ENCODE results near the gene FGF21. TPM values are rescaled to one million over a fixed set of nuclear protein-coding genes. Genes with fewer than 3 reads are reported as not detected.

FGF21 gene
- polyA plus RNA-seq, 2 donors = not detected

GRCh38 chr19:48741129-48741999 lies 14.0 kb upstream of the FGF21 start:
- Histone ChIP-seq H3K9me3 (ENCODE audit: control insufficient read depth in 2 of 2, insufficient read depth in 1 of 2, low read depth in 1 of 2, low read length in 1 of 2) (peaks cover 0 to 2% of the 10 kb centered on the region in 2 donors), H3K4me1 (ENCODE audit: control insufficient read depth in 2 of 2, insufficient read depth in 2 of 2, low read length in 1 of 2) (peaks cover 3 to 20% of the 10 kb centered on the region in 2 donors), H3K27ac (ENCODE audit: low read depth in 2 of 2, low read length in 1 of 2) (peak overlapping the region; percentile 74 to 79), H3K27me3 (ENCODE audit: control insufficient read depth in 1 of 2, insufficient read depth in 2 of 2, low read length in 2 of 2) (no peaks in the 10 kb centered on the region), H3K4me3 (ENCODE audit: low read depth in 1 of 2, low read length in 2 of 2) (no peak overlapping the region), H3K36me3 (ENCODE audit: control insufficient read depth in 2 of 2, insufficient read depth in 2 of 2, low read length in 1 of 2) (no peaks in the 10 kb centered on the region)
- WGBS, 2 donors = 32 to 38% methylated on average over 35 of the region's 35 CpGs

- Histone ChIP-seq H3K4me1 (ENCODE audit: control insufficient read depth in 2 of 2, insufficient read depth in 2 of 2, low read length in 1 of 2) (peaks cover 3 to 20% of the 10 kb centered on the region in 2 donors), H3K9me3 (ENCODE audit: control insufficient read depth in 2 of 2, insufficient read depth in 1 of 2, low read depth in 1 of 2, low read length in 1 of 2) (peaks cover 0 to 2% of the 10 kb centered on the region in 2 donors), H3K27me3 (ENCODE audit: control insufficient read depth in 1 of 2, insufficient read depth in 2 of 2, low read length in 2 of 2) (no peaks in the 10 kb centered on the region), H3K36me3 (ENCODE audit: control insufficient read depth in 2 of 2, insufficient read depth in 2 of 2, low read length in 1 of 2) (no peaks in the 10 kb centered on the region), H3K27ac (ENCODE audit: low read depth in 2 of 2, low read length in 1 of 2) (peak overlapping the region in 1 of 2 donors; percentile 71), H3K4me3 (ENCODE audit: low read depth in 1 of 2, low read length in 2 of 2) (no peak overlapping the region)
- 91 to 92% methylated on average over 11 of the region's 11 CpGs for WGBS, 2 donors
Measured at GRCh38 chr19:48742096-48742495, 13.2 kb upstream of the FGF21 start.

GRCh38 chr19:48745208-48745995 lies 9.9 kb upstream of the FGF21 start:
- H3K9me3 ChIP-seq (ENCODE audit: control insufficient read depth in 2 of 2, insufficient read depth in 1 of 2, low read depth in 1 of 2, low read length in 1 of 2) = peaks cover 0 to 2% of the 10 kb centered on the region in 2 donors
- peaks cover 5 to 10% of the 10 kb centered on the region in 2 donors for H3K4me1 ChIP-seq (ENCODE audit: control insufficient read depth in 2 of 2, insufficient read depth in 2 of 2, low read length in 1 of 2)
- no peaks in the 10 kb centered on the region for H3K27me3 ChIP-seq (ENCODE audit: control insufficient read depth in 1 of 2, insufficient read depth in 2 of 2, low read length in 2 of 2)
- H3K4me3 ChIP-seq (ENCODE audit: low read depth in 1 of 2, low read length in 2 of 2) = no peak overlapping the region
- 37 to 46% methylated on average over 33 of the region's 33 CpGs for WGBS, 2 donors
- H3K36me3 ChIP-seq (ENCODE audit: control insufficient read depth in 2 of 2, insufficient read depth in 2 of 2, low read length in 1 of 2) = peaks cover 0 to 7% of the 10 kb centered on the region in 2 donors
- no peak overlapping the region for H3K27ac ChIP-seq (ENCODE audit: low read depth in 2 of 2, low read length in 1 of 2)

- no peak overlapping the region for H3K27ac ChIP-seq (ENCODE audit: low read depth in 2 of 2, low read length in 1 of 2)
- H3K4me3 ChIP-seq (ENCODE audit: low read depth in 1 of 2, low read length in 2 of 2) = no peak overlapping the region
Measured at GRCh38 chr19:48746110-48746509, 9.2 kb upstream of the FGF21 start.

GRCh38 chr19:48746738-48747575 lies 8.4 kb upstream of the FGF21 start, which contains the start of gene IZUMO1:
TSS of gene IZUMO1 (minus strand) at chr19:48746909. CDS start at chr19:48745859, 1,050 bp downstream.
- H3K27ac ChIP-seq (ENCODE audit: low read depth in 2 of 2, low read length in 1 of 2) = no peak within 1 kb of the TSS
- H3K9me3 ChIP-seq (ENCODE audit: control insufficient read depth in 2 of 2, insufficient read depth in 1 of 2, low read depth in 1 of 2, low read length in 1 of 2) = no peaks in the 10 kb centered on the region
- H3K27me3 ChIP-seq (ENCODE audit: control insufficient read depth in 1 of 2, insufficient read depth in 2 of 2, low read length in 2 of 2) = no peaks in the 10 kb centered on the region
- H3K36me3 ChIP-seq (ENCODE audit: control insufficient read depth in 2 of 2, insufficient read depth in 2 of 2, low read length in 1 of 2) = peaks cover 0 to 8% of the 10 kb centered on the region in 2 donors
- 30 to 40% methylated on average over 31 of the region's 31 CpGs for WGBS, 2 donors
- H3K4me3 ChIP-seq (ENCODE audit: low read depth in 1 of 2, low read length in 2 of 2) = peak within 1 kb of the TSS in 1 of 2 donors; percentile 9
- H3K4me1 ChIP-seq (ENCODE audit: control insufficient read depth in 2 of 2, insufficient read depth in 2 of 2, low read length in 1 of 2) = peaks cover 2 to 4% of the 10 kb centered on the region in 2 donors

More at GRCh38 chr19:48746110-48746509, 9.2 kb upstream of the FGF21 start:
- Histone ChIP-seq H3K27me3 (ENCODE audit: control insufficient read depth in 1 of 2, insufficient read depth in 2 of 2, low read length in 2 of 2) (no peaks in the 10 kb centered on the region), H3K4me1 (ENCODE audit: control insufficient read depth in 2 of 2, insufficient read depth in 2 of 2, low read length in 1 of 2) (peaks cover 3 to 6% of the 10 kb centered on the region in 2 donors), H3K36me3 (ENCODE audit: control insufficient read depth in 2 of 2, insufficient read depth in 2 of 2, low read length in 1 of 2) (peaks cover 0 to 8% of the 10 kb centered on the region in 2 donors), H3K9me3 (ENCODE audit: control insufficient read depth in 2 of 2, insufficient read depth in 1 of 2, low read depth in 1 of 2, low read length in 1 of 2) (peaks cover 0 to 2% of the 10 kb centered on the region in 2 donors)
- WGBS, 2 donors = 79 to 80% methylated on average over 8 of the region's 8 CpGs

GRCh38 chr19:48749571-48750198 lies 5.6 kb upstream of the FGF21 start:
- no peak overlapping the region for H3K27ac ChIP-seq (ENCODE audit: low read depth in 2 of 2, low read length in 1 of 2)
- H3K27me3 ChIP-seq (ENCODE audit: control insufficient read depth in 1 of 2, insufficient read depth in 2 of 2, low read length in 2 of 2) = no peaks in the 10 kb centered on the region
- H3K4me3 ChIP-seq (ENCODE audit: low read depth in 1 of 2, low read length in 2 of 2) = no peak overlapping the region
- WGBS, 2 donors = 67 to 75% methylated on average over 4 of the region's 4 CpGs
- peaks cover 0 to 8% of the 10 kb centered on the region in 2 donors for H3K36me3 ChIP-seq (ENCODE audit: control insufficient read depth in 2 of 2, insufficient read depth in 2 of 2, low read length in 1 of 2)
- no peaks in the 10 kb centered on the region for H3K9me3 ChIP-seq (ENCODE audit: control insufficient read depth in 2 of 2, insufficient read depth in 1 of 2, low read depth in 1 of 2, low read length in 1 of 2)
- peaks cover 2 to 9% of the 10 kb centered on the region in 2 donors for H3K4me1 ChIP-seq (ENCODE audit: control insufficient read depth in 2 of 2, insufficient read depth in 2 of 2, low read length in 1 of 2)

- Histone ChIP-seq H3K27me3 (ENCODE audit: control insufficient read depth in 1 of 2, insufficient read depth in 2 of 2, low read length in 2 of 2) (no peaks in the 10 kb centered on the region), H3K4me1 (ENCODE audit: control insufficient read depth in 2 of 2, insufficient read depth in 2 of 2, low read length in 1 of 2) (peaks cover 2 to 9% of the 10 kb centered on the region in 2 donors), H3K4me3 (ENCODE audit: low read depth in 1 of 2, low read length in 2 of 2) (no peak overlapping the region), H3K27ac (ENCODE audit: low read depth in 2 of 2, low read length in 1 of 2) (no peak overlapping the region), H3K36me3 (ENCODE audit: control insufficient read depth in 2 of 2, insufficient read depth in 2 of 2, low read length in 1 of 2) (peaks cover 0 to 8% of the 10 kb centered on the region in 2 donors), H3K9me3 (ENCODE audit: control insufficient read depth in 2 of 2, insufficient read depth in 1 of 2, low read depth in 1 of 2, low read length in 1 of 2) (no peaks in the 10 kb centered on the region)
- 87 to 96% methylated on average over 31 of the region's 31 CpGs for WGBS, 2 donors
Measured at GRCh38 chr19:48750351-48750750, 5.0 kb upstream of the FGF21 start.

GRCh38 chr19:48750771-48751504 lies 4.4 kb upstream of the FGF21 start:
- peaks cover 0 to 8% of the 10 kb centered on the region in 2 donors for H3K36me3 ChIP-seq (ENCODE audit: control insufficient read depth in 2 of 2, insufficient read depth in 2 of 2, low read length in 1 of 2)
- no peaks in the 10 kb centered on the region for H3K9me3 ChIP-seq (ENCODE audit: control insufficient read depth in 2 of 2, insufficient read depth in 1 of 2, low read depth in 1 of 2, low read length in 1 of 2)
- H3K27me3 ChIP-seq (ENCODE audit: control insufficient read depth in 1 of 2, insufficient read depth in 2 of 2, low read length in 2 of 2) = no peaks in the 10 kb centered on the region
- peak overlapping the region in 1 of 2 donors; percentile 2 for H3K4me3 ChIP-seq (ENCODE audit: low read depth in 1 of 2, low read length in 2 of 2)
- no peak overlapping the region for H3K27ac ChIP-seq (ENCODE audit: low read depth in 2 of 2, low read length in 1 of 2)
- WGBS, 2 donors = 83 to 89% methylated on average over 29 of the region's 29 CpGs
- H3K4me1 ChIP-seq (ENCODE audit: control insufficient read depth in 2 of 2, insufficient read depth in 2 of 2, low read length in 1 of 2) = peaks cover 2 to 9% of the 10 kb centered on the region in 2 donors
